Measurements from ENCODE around the gene OR1J4.

DNA sequence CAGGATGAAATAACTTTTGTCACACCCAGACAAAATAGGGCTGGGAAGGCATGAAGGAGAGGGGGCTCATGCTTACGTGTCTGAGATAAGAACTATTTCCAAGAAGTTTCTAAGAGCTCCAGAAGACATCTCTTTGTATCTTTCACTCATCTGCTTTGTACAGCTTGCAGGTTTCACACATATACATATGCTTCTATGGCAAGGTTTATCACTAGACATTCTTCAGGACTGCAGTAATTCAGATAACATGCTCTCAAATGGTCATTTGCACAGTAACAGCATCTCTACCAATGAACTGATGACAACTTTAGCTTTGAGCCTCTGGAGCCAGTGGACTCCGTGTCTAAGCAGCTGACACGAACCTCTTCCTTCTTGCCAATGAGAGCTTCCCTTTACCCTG is 44.4 kb upstream of the OR1J4 start:
- TF ChIP-seq EP300 (IDR thresholded peaks at IDR 0.05; ENCODE audit: borderline replicate concordance in 1 of 2, low read depth in 1 of 2, low read length in 1 of 2) (no peak), TCF12 (IDR thresholded peaks at IDR 0.05) (no peak), IRF3 (IDR thresholded peaks at IDR 0.05; ENCODE audit: low read depth, low read length) (no peak)
- TF ChIP-seq, protein P1, sequence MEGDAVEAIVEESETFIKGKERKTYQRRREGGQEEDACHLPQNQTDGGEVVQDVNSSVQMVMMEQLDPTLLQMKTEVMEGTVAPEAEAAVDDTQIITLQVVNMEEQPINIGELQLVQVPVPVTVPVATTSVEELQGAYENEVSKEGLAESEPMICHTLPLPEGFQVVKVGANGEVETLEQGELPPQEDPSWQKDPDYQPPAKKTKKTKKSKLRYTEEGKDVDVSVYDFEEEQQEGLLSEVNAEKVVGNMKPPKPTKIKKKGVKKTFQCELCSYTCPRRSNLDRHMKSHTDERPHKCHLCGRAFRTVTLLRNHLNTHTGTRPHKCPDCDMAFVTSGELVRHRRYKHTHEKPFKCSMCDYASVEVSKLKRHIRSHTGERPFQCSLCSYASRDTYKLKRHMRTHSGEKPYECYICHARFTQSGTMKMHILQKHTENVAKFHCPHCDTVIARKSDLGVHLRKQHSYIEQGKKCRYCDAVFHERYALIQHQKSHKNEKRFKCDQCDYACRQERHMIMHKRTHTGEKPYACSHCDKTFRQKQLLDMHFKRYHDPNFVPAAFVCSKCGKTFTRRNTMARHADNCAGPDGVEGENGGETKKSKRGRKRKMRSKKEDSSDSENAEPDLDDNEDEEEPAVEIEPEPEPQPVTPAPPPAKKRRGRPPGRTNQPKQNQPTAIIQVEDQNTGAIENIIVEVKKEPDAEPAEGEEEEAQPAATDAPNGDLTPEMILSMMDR (IDR thresholded peaks at IDR 0.05): no peak
- TF ChIP-seq, protein P2, sequence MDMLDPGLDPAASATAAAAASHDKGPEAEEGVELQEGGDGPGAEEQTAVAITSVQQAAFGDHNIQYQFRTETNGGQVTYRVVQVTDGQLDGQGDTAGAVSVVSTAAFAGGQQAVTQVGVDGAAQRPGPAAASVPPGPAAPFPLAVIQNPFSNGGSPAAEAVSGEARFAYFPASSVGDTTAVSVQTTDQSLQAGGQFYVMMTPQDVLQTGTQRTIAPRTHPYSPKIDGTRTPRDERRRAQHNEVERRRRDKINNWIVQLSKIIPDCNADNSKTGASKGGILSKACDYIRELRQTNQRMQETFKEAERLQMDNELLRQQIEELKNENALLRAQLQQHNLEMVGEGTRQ (IDR thresholded peaks at IDR 0.05; ENCODE audit: borderline replicate concordance, low read depth, low read length): no peak

Data from SK-N-SH (cell line).